Right lobe of liver (tissue), 4 donors: ENCODE data around the gene GNAI3.

Experiments
- POLR2A ChIP-seq: fragments of 450-650 bp; IDR thresholded peaks from one replicate; pipeline ENCODE4 v1.6.1; 2017; ENCODE audit warnings: antibody characterized with exemption, mild to moderate bottlenecking
- TF ChIP-seq, protein P1 (sequence below), 4 donors: fragments of 200-600 bp in 3 of 4; fragments of 450-650 bp in 1 of 4; IDR thresholded peaks; one replicate each; pipeline versions ENCODE4 v1.5.1 to v1.8.0; 2016 to 2022; ENCODE audit warnings: antibody characterized with exemption in 4 of 4, mild to moderate bottlenecking in 2 of 4
- donor health status: DM: no; HTN: no; CAD: no.
- donor health status: DM: no; HTN: no; CAD: no.
- donor health status: DM: no; HTN: yes; CAD: no.

DNA sequence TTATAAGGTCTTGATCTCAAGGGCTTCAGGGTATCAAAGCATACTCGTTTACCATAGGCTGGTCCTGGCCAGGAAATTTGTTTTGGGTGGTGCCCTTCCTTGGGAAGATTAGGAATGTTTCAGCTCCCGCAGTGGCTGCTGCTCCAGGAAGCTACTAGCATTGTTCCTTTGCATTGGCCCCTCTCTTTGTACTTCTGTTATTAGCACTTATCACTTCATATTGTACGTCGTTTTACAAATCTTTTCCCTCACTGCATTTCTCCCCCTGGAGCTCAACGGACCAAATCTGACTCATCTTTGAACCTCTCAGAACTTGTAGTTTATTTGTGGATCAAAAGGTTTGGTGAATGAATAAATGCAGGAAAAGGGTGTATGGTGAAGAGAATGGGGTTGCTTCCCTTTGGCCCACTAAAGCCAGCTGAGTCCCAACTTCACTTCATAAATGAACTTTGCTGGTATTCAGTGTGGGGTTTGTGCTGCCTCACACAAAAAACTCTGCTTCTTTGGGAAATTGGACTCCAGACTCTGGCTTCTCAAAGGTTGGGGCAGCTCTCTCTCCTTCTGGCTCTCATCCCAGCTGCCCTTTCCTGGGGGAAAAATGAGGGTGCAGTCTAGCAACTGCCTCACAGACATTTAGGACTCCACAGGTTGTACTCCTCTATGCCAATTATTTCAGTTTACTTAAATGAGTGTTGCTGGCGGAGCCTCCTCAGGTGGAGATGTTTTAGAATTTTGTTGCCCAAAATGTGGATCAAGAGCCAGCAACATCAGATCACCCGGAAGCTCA lies 65.1 kb downstream of the GNAI3 start:
- TF ChIP-seq, protein P1, sequence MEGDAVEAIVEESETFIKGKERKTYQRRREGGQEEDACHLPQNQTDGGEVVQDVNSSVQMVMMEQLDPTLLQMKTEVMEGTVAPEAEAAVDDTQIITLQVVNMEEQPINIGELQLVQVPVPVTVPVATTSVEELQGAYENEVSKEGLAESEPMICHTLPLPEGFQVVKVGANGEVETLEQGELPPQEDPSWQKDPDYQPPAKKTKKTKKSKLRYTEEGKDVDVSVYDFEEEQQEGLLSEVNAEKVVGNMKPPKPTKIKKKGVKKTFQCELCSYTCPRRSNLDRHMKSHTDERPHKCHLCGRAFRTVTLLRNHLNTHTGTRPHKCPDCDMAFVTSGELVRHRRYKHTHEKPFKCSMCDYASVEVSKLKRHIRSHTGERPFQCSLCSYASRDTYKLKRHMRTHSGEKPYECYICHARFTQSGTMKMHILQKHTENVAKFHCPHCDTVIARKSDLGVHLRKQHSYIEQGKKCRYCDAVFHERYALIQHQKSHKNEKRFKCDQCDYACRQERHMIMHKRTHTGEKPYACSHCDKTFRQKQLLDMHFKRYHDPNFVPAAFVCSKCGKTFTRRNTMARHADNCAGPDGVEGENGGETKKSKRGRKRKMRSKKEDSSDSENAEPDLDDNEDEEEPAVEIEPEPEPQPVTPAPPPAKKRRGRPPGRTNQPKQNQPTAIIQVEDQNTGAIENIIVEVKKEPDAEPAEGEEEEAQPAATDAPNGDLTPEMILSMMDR (IDR thresholded peaks at IDR 0.05), result no peak
- TF ChIP-seq POLR2A, result no peak
